GM19351 (cell line): ENCODE results near the gene XK.
A peak's percentile ranks its signal among the peaks of the same experiment; 100 is the strongest.
"Not testable (repeated sequence)": the region's sequence is repeated elsewhere in the genome, so short reads cannot be mapped to it uniquely, and the experiment has no call there.

Experiments
- ATAC-seq: cut with Tn5 transposase; IDR thresholded peaks from one replicate; pipeline ENCODE4 v1.9.1; 2021; ENCODE audit warnings: mild to moderate bottlenecking, moderate library complexity; ENCODE audit not compliant: unreplicated experiment

XK gene, protein sequence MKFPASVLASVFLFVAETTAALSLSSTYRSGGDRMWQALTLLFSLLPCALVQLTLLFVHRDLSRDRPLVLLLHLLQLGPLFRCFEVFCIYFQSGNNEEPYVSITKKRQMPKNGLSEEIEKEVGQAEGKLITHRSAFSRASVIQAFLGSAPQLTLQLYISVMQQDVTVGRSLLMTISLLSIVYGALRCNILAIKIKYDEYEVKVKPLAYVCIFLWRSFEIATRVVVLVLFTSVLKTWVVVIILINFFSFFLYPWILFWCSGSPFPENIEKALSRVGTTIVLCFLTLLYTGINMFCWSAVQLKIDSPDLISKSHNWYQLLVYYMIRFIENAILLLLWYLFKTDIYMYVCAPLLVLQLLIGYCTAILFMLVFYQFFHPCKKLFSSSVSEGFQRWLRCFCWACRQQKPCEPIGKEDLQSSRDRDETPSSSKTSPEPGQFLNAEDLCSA

DNA sequence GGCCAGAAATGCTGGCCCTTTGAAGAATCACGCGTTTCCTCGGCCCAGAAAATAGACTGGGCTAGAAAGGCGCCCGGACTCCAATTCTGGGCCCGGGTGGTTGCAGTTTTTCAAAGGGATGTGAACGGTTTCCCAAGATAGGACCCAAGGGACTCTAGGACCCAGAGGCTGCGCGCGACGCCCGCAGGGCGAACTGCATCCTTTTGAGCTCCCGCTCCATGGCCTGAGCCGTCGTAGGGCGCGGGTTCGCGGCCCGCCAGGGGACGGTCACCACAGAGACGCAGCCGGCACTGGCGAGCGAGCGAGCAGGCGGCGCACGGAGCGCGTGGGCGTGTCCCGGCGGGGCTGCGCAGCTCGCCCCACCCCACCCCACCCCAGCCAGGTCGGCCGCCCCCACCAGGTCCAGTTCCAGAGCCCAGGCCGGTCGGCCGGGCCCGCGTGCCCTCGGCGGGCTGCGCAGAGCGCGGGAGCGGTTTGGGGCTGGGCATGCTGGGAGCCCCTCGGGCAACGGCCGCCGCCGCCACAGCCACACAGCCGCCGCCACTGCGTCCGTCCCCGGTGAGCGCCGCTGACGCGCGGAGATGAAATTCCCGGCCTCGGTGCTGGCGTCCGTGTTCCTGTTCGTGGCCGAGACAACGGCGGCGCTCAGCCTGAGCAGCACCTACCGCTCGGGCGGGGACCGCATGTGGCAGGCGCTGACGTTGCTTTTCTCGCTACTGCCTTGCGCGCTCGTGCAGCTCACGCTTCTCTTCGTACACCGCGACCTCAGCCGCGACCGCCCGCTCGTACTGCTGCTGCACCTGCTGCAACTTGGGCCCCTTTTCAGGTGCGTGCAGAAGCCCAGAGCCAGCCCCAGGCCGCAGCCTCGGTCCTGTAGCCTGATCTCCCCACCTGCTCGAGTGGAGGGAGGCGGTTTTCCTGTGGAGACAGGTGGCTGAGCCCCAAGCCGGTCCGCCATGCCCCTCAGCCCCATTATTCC is at the start of gene XK:
XK (plus strand) TSS at position 411 of the 979 bp plus-strand sequence; CDS start at position 582, 171 bp downstream.
- ATAC-seq, result peak; percentile 75

DNA sequence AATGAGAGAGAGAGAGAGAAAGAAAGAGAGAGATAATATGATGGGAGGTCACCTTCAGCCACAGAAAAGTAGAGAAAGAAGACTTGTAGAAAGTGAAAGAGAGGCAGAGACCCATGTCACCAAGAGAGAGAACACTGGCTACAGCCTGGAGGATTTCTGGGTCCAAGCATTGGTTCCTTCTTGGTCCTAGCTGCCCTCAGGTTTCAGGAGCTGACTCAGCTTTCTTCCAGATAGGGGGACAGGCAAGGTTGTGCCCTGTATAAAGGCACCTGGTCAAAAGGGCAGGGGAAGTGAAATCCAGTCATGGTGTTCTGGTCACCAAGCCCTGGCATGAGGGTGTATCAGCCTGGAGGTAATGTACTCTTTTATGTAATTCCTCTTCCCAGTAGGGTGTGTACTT is 47.5 kb upstream of the XK start:
- no peak for ATAC-seq

DNA sequence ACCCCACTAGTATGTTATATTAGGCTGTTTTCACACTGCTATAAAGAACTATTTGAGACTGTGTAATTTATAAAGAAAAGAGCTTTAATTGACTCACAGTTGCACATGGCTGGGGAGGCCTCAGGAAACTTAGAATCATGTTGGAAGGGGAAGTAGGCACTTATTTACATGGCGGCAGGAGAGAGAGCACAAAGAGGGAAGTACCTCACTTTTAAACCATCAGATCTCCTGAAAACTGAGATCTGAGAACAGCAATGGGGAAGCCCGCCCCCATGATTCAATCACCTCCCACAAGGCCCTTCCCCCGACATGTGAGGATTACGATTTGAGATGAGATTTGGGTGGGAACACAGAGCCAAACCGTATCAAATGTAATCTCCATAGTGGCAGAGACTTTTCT is 45.4 kb upstream of the XK start:
- ATAC-seq, result peak; percentile 40

DNA sequence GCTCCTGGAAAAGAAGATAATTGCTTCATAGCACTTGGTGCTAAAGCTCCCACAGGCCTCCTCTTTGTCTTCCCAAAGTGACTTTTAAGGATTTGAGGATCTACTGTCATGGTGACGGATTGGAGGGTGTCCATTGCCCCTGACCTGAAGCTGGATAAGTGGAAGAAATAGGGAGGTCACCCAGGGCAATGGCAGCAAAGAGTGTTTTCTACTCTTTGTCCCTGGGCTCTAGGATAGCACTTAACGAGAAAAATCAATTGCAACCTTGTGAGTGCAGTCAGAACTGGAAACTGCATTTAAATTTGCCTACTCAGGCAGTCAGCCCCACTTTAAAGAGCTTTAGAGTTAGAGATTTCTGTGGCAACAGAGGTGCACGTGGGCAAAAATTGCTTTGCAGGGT is 43.7 kb upstream of the XK start:
- no peak for ATAC-seq

DNA sequence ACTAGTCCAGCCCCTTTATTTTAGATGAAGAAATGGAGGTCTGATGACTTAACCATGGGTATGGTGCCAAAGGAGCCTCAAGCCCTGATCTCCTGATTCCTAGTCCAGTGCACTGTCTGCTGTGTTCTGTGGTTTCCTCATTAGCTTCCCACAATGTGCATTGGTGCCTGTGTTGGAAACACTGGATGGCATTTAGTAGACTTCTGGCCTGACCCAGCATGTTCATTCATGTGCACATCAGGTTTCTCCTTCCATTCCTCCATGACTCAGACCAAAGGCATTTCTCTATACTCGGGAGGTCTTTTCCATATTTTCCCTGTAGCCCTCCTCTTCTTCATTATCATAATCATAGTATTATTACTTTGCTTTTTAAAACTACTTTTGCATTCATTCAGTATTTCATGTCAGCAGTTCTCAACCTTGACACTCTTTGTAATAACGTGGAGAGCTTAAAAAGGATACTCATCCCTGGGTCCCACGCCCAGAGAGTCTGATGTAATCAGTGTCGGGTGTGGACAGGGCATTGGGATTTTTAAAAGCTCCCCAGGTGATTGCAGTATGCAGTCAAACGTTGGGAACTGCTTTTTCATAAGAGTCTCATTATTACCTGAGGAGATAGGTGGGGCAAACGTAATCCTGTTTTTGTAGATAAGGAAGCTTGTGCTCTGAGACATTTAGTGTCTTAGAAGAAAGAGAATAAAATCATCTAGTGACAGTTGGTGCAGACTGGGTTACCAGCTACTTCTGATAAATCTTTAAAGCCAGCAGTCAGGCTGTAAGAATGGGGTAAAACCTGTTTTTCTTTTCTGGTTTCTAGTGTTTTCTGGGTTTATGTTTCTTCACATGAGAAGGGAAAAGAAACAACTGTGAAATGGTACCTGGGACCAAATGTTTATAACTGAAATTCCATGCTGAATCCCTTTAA is 40.9 kb upstream of the XK start:
- no peak for ATAC-seq

DNA sequence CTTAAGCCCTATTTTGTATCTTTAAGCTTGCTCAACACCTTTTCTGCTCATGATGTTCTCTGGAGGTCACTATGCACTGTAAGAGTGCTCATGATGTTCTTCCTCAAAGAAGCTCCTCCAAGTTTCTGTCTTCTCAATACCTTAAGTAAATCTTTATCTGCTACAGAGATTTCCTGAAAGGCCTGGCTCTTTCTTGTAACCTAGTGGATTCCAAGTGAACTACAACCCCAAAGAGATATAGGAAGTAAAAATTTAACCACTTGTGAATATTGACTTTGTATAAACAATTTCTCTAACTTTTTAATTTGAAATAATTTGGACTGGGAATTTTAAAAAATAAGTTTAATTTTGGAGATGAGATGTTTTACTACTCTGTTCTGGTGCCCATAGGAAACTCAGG is 39.3 kb upstream of the XK start:
- ATAC-seq, result no peak

DNA sequence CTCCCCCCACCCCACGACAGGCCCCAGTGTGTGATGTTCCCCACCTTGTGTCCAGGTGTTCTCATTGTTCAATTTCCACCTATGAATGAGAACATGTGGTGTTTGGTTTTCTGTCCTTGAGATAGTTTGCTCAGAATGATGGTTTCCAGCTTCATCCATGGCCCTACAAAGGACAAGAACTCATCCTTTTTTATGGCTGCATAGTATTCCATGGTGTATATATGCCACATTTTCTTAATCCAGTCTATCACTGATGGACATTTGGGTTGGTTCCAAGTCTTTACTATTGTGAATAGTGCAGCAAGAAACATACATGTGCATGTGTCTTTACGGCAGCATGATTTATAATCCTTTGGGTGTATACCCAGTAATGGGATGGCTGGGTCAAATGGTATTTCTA is 34.7 kb upstream of the XK start:
- ATAC-seq, result not testable (repeated sequence)

DNA sequence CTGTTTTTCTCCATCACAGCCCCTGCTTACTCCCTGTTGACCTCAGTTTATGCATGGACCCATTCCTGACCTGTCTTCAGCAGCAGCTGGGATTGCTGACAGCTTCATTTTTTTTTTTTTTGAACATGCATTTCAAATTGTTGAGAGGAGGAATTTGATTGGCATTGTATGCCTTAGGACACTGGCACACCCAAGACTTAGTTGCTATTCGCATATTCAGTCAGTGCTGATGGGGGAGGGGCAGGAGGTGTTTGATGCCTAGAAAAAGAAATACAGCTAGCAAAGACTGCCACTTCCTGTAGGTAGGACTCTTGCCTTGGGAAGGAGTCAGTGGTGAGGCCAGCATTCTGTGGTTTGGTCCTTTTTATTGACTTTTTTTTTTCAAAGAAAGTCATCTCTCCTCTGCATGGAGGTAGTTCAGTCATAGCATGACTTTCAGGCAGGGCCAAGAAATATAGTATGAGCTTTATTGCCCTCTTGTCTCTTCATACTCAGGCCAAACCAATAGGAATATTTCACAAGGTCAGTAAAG is 33.6 kb upstream of the XK start:
- ATAC-seq, result no peak

DNA sequence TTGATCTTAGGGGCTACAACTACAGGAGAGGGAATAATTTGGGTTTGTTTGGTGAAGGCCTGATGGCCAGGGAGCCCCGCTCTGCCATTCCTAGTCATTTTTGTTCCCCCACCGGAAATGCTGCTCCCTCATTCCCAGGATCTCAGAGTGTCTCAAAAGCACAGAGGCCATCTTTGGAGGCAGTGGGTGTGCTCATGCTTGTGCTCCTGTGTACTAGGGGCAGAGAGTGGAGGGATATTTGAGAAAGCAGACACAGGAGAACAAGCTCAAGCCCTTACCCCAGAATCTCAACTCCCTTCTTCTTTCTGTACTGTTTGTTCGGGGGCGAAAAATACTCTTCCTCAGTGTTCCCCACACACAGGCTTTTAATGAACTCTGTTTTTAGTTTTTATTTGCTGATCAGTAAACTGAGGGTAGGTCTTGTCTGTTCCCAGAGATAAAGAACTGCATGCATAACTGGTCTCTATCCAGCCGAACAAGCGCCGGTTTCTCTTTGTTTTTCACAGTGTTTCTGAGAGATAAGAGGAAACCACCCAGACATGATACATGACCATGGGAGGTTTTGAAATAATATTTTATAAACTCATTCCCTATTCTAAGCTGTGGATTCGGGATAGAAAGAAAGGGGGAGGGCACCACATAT is 32.9 kb upstream of the XK start:
- no peak for ATAC-seq

DNA sequence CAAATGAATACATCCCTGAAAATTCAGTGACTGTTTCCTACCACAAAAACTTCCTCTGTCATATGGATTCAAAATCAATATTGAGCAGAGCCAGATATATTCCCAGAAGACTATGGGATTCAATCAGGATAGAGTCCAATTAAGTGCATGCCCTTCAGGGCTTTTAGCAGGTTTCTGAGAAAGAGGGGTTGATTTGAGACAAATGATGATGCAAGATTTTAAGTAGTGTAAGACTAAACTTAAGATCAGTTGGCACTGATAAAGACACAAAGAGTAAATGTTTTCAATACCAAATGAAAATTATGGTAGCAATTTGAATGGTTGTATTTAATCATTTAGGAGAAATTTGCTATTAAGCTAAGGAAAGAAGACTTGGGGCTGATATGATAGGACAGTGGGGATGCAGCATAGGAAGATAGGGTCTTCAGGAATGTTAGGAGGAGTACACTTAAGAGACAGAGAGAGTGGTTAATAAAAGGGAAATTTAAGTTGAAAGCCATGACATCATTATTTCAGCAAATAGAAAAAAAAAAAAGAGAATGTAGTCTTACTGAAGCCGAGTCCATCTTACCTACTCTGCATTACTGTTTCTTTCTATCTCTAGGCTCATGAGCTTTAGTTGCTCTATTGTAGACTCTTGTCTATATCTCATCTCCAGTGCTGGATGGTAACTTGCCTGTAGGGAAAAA is 32.0 kb upstream of the XK start:
- ATAC-seq, result no peak

DNA sequence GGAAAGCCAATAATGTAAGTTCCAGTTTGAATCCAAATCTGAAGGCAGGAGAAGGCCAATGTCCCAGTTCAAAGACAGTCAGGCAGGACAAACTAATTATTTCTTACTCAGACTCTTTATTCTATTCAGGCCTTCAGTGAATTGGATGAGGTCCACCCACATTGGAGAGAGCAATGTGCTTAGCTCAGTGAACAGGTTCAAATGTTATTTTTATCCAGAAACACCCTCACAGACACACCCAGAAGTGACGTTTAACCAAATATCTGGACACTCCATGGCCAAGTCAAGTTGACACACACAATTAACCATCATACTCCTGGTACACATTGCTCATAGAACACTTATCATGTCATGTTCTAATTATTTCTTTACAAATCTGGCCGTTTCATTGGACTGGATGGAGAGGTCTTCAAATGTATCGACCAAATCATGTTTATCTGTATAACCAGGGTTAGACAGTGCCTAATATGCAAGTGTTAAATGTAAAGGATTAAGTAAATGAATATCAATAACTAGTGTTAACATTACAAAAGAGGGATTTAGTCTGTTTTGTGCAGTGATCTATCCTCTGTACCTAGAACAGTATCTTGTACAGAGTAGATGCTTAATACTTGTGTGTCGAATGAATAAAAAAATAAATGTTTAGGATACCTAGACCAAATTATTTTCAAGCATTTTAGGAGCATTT is 27.1 kb upstream of the XK start:
- no peak for ATAC-seq

DNA sequence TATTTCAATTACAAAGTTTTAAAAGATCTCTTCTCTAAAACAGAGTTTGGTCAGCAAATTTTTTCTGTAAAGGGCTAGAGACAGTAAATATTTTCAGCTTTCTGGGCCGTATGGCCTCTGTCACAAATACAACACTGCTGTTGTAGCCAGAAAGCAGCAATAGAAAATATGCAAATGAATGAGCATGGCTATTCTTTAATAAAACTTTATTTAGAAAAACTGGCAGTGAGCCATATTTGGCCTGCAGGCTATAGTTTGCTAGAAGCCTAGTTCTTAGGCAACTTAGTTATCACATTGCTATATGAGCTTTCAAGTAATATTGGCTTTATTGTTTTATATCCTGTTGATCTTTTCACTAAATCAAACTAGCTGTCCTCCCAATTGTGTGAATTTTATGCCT is 26.5 kb upstream of the XK start:
- ATAC-seq, result no peak

DNA sequence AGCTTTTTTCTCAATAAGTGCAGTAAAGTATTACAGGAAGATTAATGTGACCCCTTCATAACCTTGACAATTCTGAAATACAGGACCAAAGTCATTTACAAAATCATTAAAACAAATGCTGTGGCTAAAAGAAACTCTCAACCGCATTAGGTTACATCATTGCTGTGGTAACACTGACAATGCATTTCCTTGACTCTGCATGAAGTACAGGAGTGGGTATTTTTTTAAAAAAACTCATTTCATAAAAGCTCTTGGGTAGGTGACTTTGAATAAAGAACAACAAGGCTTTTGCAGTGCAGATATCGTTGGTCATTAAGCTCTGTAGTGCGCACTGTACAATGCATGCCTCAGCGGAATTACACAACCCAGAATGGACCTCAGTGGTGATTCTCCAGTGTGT is 23.4 kb upstream of the XK start:
- no peak for ATAC-seq

DNA sequence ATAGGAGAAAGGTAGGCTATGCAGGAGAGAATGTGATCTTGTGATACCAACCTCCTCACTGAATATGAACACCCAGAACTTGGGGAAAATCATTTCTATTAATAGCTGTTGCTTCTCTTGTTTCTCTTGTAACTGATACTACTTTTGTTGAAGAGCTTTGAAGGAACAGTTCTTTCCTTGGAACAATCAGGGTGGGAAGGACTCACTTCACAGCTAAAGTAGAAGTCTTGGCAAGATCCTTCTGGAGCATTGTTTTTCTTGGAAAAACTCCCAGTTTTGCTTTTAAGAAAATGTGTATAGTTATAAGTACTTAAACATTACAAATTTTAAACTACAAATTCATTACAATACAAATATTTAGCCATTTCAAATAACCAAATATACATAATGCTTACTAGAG is 19.1 kb upstream of the XK start:
- ATAC-seq, result no peak

DNA sequence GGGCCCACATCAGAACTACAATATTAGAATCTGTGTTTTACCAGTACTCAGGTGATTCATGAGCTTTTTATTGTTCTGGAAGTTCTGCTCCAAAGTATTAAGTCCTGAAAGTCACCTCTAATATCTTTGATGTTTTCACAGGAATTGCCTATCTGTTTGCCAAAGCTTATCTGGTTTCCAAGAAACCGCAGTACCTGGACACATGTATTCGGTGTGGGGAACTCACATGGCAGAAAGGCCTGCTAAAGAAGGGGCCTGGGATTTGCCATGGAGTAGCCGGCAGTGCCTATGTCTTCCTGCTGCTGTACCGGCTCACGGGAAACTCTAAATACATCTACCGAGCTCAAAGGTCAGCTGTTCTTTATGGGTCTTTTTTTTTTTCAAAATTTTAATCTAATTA is 18.4 kb upstream of the XK start:
- ATAC-seq, result no peak

DNA sequence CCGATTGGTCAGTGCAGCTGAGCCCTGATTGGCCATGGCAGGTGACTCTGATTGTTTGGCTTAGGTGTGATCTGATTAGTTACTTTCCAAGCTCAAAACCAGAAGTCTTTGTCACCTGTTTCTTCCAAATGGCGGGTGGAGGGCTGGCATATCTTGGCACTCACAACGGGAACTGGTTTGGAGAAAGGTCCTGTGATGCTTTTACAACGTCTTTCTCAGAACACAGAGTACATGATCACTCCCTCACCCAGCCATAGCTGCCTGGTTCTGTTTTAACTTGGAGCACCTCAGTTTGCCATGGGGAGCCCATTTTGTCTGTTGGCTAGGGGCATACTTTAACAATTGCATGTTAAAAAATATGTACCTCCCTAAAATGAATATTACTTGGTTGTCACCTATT is 13.0 kb upstream of the XK start:
- no peak for ATAC-seq

DNA sequence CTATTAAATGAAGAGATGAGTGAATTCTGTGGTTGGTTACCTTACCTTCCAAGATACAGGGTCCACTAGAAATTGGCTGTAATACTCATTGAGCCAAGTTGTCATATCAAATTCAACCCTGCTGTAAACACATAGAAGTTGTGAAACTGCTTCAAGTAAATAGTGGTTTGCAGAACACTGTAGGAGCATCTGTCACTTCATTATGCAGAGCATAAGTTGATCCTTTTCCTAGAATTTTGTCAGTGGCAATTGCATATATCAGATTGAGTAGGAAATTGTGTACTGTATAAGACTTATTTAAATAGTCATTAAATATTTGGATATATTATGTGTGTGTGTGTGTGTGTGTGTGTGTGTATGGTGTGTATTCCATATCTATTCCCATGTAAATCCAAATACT is 8.8 kb upstream of the XK start:
- ATAC-seq, result no peak

DNA sequence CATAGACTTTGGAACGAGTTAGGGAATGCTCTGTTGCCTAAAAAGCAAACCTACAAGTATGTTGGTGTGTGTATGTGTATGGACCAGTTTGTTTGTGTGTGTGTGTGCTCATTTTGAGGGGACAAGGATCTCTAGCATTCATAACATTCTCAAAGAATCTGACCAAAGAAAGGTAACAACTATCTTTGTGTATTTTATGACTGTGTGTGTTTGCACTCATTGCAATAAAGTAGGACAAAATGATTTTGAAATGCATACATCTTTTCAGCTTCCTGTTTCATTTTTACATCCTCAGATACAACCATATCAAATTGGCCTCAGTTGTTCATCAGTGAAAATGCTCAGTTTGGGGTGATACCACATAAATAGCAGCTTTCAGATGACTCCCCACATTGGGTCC is 8.3 kb upstream of the XK start:
- peak; percentile 10 for ATAC-seq

DNA sequence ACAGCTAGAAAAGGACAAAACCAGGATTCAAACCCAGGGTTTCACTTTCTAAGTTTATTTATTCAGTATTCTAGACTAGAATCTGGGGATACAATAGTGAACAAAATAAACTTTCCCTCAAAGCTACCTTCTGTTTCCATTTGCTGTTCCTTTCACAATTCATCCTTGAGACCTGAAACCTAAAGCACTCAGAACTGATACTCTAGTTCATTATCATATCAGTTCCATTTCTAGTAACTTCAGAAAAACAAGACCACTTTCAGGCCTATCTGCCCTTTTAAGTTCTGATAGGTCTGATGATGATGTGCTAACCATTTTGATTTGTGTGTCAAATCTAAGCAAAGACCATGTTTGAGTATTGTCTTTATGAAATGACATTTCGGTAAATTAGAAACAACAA is 7.8 kb upstream of the XK start:
- peak; percentile 79 for ATAC-seq
